GM23248 (cell line): Measurements from ENCODE around the gene HMGXB3. TPM values are rescaled to one million over a fixed set of nuclear protein-coding genes. Genes with fewer than 3 reads are reported as not detected.

Experiments
- DNase-seq: peaks from one replicate; pipeline ENCODE4 v3.0.0-alpha.2; 2015
- H2AFZ ChIP-seq: fragments of 200-600 bp; sonication (generic); 2 replicates; pipeline ENCODE4 v1.6.1; 2016; ENCODE audit warnings: antibody characterized with exemption
- H3F3A ChIP-seq: fragments of 200-600 bp; sonication (generic); 2 replicates; pipeline ENCODE4 v1.6.1; 2016; ENCODE audit warnings: mild to moderate bottlenecking, antibody characterized with exemption, mixed run types; ENCODE audit not compliant: insufficient read depth
- H3K27ac ChIP-seq: fragments of 200-600 bp; sonication (generic); 2 replicates; pipeline ENCODE4 v1.5.1; 2016; ENCODE audit warnings: mild to moderate bottlenecking
- H3K27me3 ChIP-seq: fragments of 200-600 bp; sonication (generic); replicated peaks from 2 replicates; pipeline ENCODE4 v1.6.1; 2016; ENCODE audit warnings: mild to moderate bottlenecking; ENCODE audit not compliant: insufficient read depth
- H3K36me3 ChIP-seq: fragments of 200-600 bp; sonication (generic); 2 replicates; pipeline ENCODE4 v1.6.1; 2016; ENCODE audit warnings: low read depth, mild to moderate bottlenecking
- H3K4me1 ChIP-seq: fragments of 200-600 bp; sonication (generic); 2 replicates; pipeline ENCODE4 v1.6.1; 2016; ENCODE audit warnings: mild to moderate bottlenecking; ENCODE audit not compliant: insufficient read depth
- H3K4me2 ChIP-seq: fragments of 200-600 bp; sonication (generic); one replicate; pipeline ENCODE4 v1.6.1; 2016; ENCODE audit warnings: mild to moderate bottlenecking; ENCODE audit not compliant: unreplicated experiment
- H3K4me3 ChIP-seq: fragments of 200-600 bp; sonication (generic); 2 replicates; pipeline ENCODE4 v1.5.1; 2016; ENCODE audit warnings: mild to moderate bottlenecking
- H3K79me2 ChIP-seq: fragments of 200-600 bp; sonication (generic); 2 replicates; pipeline ENCODE4 v1.6.1; 2016; ENCODE audit warnings: mild to moderate bottlenecking; ENCODE audit not compliant: insufficient read depth
- H3K9ac ChIP-seq: fragments of 200-600 bp; sonication (generic); 2 replicates; pipeline ENCODE4 v1.6.1; 2016; ENCODE audit warnings: mild to moderate bottlenecking
- H3K9me2 ChIP-seq: fragments of 200-600 bp; sonication (generic); 2 replicates; pipeline ENCODE4 v1.6.1; 2016; ENCODE audit warnings: mixed run types, mild to moderate bottlenecking, moderate library complexity; ENCODE audit not compliant: insufficient read depth
- H3K9me3 ChIP-seq: fragments of 200-600 bp; sonication (generic); one replicate; pipeline ENCODE4 v1.6.1; 2017; ENCODE audit warnings: low read depth
- H4K20me1 ChIP-seq: fragments of 200-600 bp; sonication (generic); 2 replicates; pipeline ENCODE4 v1.6.0; 2016; ENCODE audit not compliant: insufficient read depth
- EZH2 ChIP-seq: fragments of 200-600 bp; sonication (generic); IDR thresholded peaks from 2 replicates; pipeline ENCODE4 v1.6.1; 2018; ENCODE audit warnings: antibody characterized with exemption, mild to moderate bottlenecking; ENCODE audit not compliant: insufficient read depth, poor library complexity, severe bottlenecking
- EZH2phosphoT487 ChIP-seq: fragments of 200-600 bp; sonication (generic); IDR thresholded peaks from 2 replicates; pipeline ENCODE4 v1.6.1; 2018; ENCODE audit warnings: antibody characterized with exemption, moderate library complexity, mild to moderate bottlenecking, low read depth; ENCODE audit not compliant: insufficient read depth
- WGBS, 2 experiments: methylation state at CpG; one replicate each; pipeline ENCODE4 v1.1.6; 2015 to 2017; ENCODE audit warnings: low lambda C conversion rate in 2 of 2, low coverage in 1 of 2; ENCODE audit errors: missing lambda C conversion rate in 2 of 2; 5-methylcytosine and 5-hydroxymethylcytosine counted together
- in situ Hi-C: fragments of 300-500 bp; cut with MboI; formaldehyde crosslinking; loops from 2 replicates; pipeline ENCODE4 v1.15.0; 2020
- polyA plus RNA-seq: library from polyadenylated mRNA; unstranded; fragments of >200 nt; fragmentation: Nextera tagmentation; extraction: Ambion mirVana; gene quantifications from 2 replicates; pipeline ENCODE4 v1.2.1, GENCODE V29; 2016
- total RNA-seq: library from RNA; depleted of rRNA; stranded (reverse); fragments of >200 nt; shearing (Covaris generic); gene quantifications from 2 replicates; pipeline ENCODE4 v1.2.3, GENCODE V29; 2014

Gene HMGXB3
- total and polyA plus RNA-seq, 2 experiments from 2014 or later = 13.6 to 46.5 TPM

DNA sequence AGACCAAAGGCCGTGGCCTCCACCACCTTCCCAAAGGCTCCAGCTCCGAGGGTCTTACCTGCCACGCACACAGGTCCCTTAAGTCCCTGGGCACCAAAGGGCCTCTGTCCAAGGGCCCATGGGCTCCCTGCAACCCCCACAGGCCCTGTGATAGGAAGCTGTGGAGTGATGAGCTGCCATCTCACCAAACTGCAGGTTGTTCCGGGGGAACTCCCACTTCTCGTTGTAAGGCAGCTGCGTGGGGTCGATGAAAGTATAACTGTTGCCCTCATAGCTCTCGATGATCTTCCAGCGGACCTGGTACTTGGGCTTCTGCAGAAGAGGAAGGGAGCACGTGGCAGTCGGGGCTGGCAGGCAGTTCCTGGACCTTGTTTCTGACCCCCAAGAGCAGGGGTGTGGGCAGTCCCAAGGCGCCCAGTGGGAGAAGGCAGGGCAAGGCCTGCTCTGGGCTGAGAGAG is 61.0 kb downstream of the HMGXB3 start:
- Histone ChIP-seq H3K9me3 (no peaks in the 10 kb centered on the region), H2AFZ (no peak overlapping the region), H3K4me1 (peaks cover 37% of the 10 kb centered on the region), H3K27me3 (no peaks in the 10 kb centered on the region), H3F3A (peaks cover 24% of the 10 kb centered on the region), H3K27ac (no peak overlapping the region), H3K4me2 (no peak overlapping the region), H3K9ac (no peak overlapping the region), H4K20me1 (no peaks in the 10 kb centered on the region), H3K4me3 (no peak overlapping the region), H3K9me2 (no peaks in the 10 kb centered on the region), H3K36me3 (no peaks in the 10 kb centered on the region), H3K79me2 (no peaks in the 10 kb centered on the region)
- 96 to 97% methylated on average over 12 of the region's 12 CpGs for WGBS, 2 experiments
- no peak for DNase-seq
- in situ Hi-C loops = no loop called here
- TF ChIP-seq EZH2 = no peak
- no peak for TF ChIP-seq EZH2phosphoT487

DNA sequence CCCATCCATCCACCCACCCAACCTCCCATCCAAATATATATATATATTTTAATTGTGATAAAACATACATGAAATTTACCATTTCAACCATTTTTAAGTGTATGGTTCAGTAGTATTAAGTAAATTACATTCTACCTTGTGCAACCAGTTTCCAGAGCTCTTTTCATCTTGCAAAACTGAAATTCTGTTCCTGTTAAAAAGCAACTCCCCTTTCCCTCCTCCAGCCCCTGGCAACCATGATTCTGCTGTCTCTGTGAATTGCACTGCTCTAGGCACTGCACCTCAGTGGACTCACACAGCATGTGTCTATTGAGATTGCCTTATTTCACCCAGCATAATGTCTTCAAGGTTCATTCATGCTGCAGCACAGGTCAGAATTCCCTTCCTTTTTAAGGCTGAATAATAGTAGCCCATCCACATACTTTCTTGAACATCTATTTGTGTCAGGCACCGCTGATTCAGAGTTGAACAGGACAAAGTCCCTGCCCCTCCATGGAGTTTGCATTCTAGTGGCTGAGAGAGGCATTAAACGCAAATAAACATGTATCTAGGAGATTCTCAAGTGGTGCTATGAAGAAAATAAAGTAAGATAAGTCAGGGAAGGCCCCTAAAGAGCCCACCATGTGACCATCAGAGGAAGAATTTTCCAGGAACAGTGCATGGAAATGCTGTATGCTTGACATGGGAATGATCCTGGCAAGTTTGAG is 61.8 kb downstream of the HMGXB3 start:
- H2AFZ ChIP-seq = no peak overlapping the region
- H3K36me3 ChIP-seq = no peaks in the 10 kb centered on the region
- no peaks in the 10 kb centered on the region for H3K9me2 ChIP-seq
- peaks cover 45% of the 10 kb centered on the region for H3K4me1 ChIP-seq
- WGBS, 2 experiments = 68 to 79% methylated on average over 2 of the region's 2 CpGs
- TF ChIP-seq EZH2phosphoT487 (no peak), EZH2 (no peak)
- H3K9ac ChIP-seq = no peak overlapping the region
- H3K27me3 ChIP-seq = no peaks in the 10 kb centered on the region
- no peak for DNase-seq
- H3K4me3 ChIP-seq = no peak overlapping the region
- peaks cover 31% of the 10 kb centered on the region for H3F3A ChIP-seq
- H3K4me2 ChIP-seq = no peak overlapping the region
- no peaks in the 10 kb centered on the region for H3K9me3 ChIP-seq
- in situ Hi-C loops = no loop called here
- H4K20me1 ChIP-seq = no peaks in the 10 kb centered on the region
- H3K27ac ChIP-seq = no peak overlapping the region
- no peaks in the 10 kb centered on the region for H3K79me2 ChIP-seq

DNA sequence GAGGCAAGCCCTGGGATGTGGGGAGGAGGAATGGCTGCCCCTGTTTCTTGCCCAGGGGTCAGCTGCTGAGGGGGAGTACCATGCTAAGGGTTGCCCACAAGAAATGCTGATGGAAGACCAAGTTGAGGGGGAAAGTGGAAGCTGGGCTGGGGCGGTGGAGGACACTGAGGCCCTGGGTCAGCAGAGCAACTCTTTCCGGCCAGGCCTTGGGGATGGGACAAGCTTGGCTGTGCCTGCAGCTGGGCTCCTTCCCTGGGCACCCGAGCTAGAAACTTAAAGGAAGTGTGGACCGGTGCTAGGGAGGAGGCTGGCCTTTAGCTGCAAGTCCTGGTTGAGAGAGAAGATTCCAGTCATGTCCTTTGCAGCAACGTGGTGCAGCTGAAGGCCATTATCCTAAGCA is 63.1 kb downstream of the HMGXB3 start:
- H3K27me3 ChIP-seq = no peaks in the 10 kb centered on the region
- no peak overlapping the region for H3K27ac ChIP-seq
- H3K79me2 ChIP-seq = no peaks in the 10 kb centered on the region
- no peak for TF ChIP-seq EZH2phosphoT487
- TF ChIP-seq EZH2 = no peak
- DNase-seq = no peak
- H3K9me2 ChIP-seq = no peaks in the 10 kb centered on the region
- H2AFZ ChIP-seq = no peak overlapping the region
- H3K9me3 ChIP-seq = no peaks in the 10 kb centered on the region
- WGBS, 2 experiments = 94% methylated on average over 5 of the region's 5 CpGs
- H3K4me3 ChIP-seq = no peak overlapping the region
- peaks cover 20% of the 10 kb centered on the region for H3F3A ChIP-seq
- peaks cover 41% of the 10 kb centered on the region for H3K4me1 ChIP-seq
- H4K20me1 ChIP-seq = no peaks in the 10 kb centered on the region
- no peak overlapping the region for H3K9ac ChIP-seq
- no peaks in the 10 kb centered on the region for H3K36me3 ChIP-seq
- in situ Hi-C loops = no loop called here
- no peak overlapping the region for H3K4me2 ChIP-seq

DNA sequence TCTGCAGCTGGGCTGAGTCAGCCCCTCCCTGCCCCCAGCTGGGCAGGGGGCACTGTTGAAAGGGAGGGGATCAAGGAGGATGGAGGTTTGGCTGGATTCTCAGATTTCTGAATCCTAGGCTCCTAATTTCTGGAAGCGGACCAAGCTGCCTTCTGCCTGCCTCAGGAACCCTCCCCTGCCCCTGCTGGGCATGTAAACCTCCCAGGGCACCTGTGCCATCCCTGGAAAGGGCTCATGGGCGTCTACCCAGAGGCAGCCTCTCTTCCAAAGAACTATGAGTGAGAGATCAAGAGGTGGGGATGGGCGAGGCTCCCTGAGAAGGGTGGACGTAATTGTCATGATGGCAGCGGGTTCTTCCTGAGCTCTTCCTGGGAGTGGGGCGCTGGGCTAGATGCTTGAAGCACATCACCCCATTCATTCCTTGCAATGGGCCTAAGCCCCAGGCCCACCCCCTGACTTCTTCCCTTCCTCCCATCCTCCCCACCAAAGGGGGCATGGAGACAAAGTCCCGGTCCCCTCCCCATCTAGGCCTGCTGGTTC is 64.2 kb downstream of the HMGXB3 start:
- in situ Hi-C loops = no loop called here
- Histone ChIP-seq H3K9me2 (no peaks in the 10 kb centered on the region), H3K4me1 (peaks cover 34% of the 10 kb centered on the region), H3K36me3 (no peaks in the 10 kb centered on the region), H3K27me3 (no peaks in the 10 kb centered on the region), H3K4me3 (no peak overlapping the region), H3K9ac (no peak overlapping the region), H2AFZ (no peak overlapping the region), H3K4me2 (no peak overlapping the region), H4K20me1 (no peaks in the 10 kb centered on the region), H3K9me3 (no peaks in the 10 kb centered on the region), H3F3A (peaks cover 20% of the 10 kb centered on the region), H3K79me2 (no peaks in the 10 kb centered on the region), H3K27ac (no peak overlapping the region)
- 87 to 90% methylated on average over 6 to 7 of the region's 7 CpGs for WGBS, 2 experiments
- TF ChIP-seq EZH2 = no peak
- TF ChIP-seq EZH2phosphoT487 = no peak
- no peak for DNase-seq
